ENCODE results near the gene ELAPOR1.
"Not testable (repeated sequence)": the region's sequence is repeated elsewhere in the genome, so short reads cannot be mapped to it uniquely, and the experiment has no call there.

ELAPOR1 gene

DNA sequence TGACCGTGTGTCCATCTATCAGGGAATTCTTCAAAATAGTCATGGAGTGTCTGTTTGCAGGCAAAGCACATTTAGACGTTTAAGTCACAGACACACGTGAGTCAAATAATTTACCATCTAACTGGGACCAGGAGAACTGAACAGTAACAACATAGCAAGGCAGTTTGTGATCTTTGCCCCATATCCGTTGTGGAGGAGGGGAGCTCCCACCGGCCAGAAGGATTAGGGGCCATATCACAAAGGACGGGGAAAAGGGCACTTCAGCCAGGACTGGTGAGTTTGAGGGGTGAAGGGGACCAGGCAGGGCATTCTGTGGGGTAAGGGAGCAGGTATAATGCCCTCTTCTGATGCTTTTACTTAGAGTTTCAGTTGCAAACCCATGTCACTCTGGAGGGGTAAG is 22.9 kb downstream of the ELAPOR1 start:
- no peak for DNase-seq (ENCODE audit: low spot score)

DNA sequence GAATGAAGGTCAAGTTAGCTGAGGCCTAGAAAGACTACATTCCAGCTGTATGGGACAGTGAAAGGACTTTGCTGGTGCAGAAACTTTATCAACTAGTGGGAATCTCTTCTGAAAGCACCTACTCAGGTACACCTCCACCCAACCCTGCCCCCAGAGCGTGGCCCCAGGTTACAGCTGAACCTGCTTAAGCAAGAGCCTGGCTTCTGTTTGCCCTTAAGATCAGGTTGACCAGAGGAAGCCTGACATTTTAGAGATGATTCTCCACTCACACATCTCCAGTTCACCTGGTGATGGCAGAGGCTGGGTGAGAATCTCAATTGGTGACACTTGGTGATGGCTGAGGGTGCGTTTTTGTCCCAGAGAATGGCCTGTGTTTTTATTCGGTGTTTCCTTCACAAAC is 24.0 kb downstream of the ELAPOR1 start:
- no peak for DNase-seq (ENCODE audit: low spot score)

DNA sequence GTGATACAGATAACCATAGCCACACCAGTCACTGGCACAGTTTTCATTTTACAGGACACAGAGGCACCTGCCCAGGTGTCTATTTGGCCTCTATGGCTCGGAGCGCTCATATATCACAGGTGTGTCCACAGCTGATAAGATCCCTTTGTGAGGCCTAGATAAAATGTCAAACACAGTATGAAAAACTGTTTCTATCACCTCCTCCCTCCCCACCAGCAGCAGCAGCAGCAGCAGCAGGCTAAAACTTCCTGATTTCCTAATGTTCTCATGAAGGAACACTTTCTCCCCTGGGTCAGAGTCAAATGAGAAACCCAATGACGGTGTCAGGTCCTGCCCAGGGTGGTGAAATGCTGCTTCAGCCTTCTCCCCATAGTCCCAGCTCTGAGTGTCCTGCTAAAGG is 24.4 kb downstream of the ELAPOR1 start:
- DNase-seq (ENCODE audit: low spot score): no peak

DNA sequence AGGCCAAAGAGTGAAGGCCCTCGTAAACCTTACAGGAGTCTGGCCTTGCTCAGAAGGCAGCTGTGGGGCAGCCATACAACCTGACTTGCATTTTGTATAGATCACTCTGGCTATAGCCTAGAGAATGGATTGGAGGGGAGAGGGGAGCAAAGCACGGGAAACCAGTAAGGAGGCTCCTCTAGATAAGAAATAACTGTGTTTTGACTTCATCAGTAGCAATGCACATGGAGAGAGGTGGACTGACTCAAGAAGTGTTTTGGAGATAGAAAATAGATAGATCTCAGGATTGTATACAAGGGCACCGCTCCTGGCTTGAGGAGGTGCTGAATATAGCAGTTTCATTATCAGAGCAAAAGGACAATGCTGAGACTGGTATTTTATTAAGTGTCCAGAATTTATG is 26.5 kb downstream of the ELAPOR1 start:
- no peak for DNase-seq (ENCODE audit: low spot score)

DNA sequence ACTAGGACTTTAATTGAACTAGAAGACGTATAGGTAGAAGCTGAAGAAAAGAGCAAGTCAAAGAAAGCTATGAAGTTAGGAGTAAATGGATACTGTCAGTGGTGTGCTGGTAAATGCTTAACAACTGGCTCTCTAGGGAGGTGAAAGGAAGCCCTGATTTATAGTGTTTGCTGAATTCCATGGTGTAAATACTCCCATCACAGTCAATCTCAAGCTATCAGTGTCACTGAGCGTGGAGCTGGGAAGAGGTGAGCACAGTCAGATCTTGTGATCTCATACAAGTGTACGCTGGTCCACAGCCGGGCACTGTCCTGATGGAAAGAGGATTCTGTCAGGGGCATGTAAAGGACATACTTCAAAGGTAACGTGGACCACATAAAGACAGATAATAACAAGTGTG is 28.3 kb downstream of the ELAPOR1 start:
- no peak for DNase-seq (ENCODE audit: low spot score)

DNA sequence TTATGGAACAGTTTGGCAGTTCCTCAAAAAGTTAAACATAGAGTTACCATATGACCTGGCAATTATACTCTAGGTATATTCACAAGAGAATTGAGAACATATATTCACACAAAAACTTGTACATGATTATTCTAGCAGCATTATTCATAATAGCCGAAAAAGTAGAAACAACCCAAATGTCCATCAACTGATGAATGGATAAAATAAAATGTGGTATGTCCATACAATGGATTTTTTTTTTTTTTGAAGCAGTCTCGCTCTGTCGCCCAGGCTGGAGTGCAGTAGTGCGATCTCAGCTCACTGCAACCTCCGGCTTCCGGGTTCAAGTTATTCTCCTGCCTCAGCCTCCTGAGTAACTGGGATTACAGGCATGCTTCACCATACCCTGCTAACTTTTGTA is 28.8 kb downstream of the ELAPOR1 start:
- DNase-seq (ENCODE audit: low spot score): not testable (repeated sequence)

DNA sequence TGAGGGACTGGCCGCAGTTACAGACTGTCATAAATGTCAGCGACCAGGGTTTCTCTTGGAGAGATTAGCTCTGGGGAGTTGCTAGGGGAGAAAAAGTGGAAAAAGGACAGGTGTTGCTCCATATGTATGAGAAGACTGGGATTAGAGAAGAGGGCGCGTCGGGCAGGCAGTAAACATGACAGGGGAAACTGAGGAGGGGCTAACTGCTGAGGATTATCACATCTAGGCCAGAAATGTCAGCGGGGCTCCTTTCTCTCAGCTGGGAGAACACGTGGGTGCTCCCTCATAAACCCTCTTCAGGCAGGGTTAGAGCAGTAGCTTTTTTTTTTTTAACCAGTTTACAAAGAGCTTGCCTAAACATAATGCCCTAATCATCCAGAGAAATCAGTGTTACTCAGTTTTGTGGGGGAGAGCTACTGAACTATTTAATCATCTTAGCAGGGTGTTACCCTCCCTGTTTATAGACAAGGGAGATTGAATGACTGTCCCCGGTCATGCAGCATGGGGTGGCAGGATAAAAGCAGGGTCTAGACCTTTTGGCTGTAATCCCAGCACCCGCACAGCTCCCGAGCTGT is 35.2 kb downstream of the ELAPOR1 start:
- peak; percentile 62 for DNase-seq (ENCODE audit: low spot score)

DNA sequence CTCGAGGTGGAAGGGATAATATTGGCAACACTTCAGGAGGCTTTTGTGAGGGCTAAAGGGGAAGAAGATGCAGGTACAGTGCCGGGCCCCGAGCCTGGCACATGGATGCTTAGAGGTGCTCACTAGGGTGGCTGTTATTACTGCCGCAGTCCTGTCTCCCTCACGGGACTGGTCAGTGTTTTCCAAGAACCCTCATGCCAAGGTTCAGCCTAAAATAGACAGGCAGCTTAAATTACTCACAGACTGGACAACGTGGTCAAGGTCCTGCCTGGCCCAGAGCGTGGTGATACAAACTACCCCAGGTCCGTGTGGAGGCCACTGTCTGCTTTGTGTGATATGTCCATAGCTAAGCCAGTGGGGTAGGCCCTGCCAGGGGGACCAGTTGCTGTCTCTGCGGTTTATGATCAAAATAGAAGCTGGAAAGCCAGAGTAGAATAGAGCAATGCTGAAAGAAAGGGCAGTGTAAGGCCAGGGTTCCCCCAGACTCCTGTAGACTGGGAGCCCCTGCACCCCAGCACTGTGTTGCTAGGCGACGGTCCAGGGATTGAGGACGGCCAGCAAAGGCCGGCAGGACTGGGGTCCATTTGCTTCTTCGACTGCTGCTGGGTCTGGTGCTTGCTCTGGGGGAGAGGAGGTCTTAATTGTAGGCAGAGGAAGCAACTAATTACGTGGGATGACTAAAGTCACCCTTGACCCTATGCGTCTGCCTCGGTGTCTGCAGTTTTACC is 36.1 kb downstream of the ELAPOR1 start:
- DNase-seq (ENCODE audit: low spot score): no peak

DNA sequence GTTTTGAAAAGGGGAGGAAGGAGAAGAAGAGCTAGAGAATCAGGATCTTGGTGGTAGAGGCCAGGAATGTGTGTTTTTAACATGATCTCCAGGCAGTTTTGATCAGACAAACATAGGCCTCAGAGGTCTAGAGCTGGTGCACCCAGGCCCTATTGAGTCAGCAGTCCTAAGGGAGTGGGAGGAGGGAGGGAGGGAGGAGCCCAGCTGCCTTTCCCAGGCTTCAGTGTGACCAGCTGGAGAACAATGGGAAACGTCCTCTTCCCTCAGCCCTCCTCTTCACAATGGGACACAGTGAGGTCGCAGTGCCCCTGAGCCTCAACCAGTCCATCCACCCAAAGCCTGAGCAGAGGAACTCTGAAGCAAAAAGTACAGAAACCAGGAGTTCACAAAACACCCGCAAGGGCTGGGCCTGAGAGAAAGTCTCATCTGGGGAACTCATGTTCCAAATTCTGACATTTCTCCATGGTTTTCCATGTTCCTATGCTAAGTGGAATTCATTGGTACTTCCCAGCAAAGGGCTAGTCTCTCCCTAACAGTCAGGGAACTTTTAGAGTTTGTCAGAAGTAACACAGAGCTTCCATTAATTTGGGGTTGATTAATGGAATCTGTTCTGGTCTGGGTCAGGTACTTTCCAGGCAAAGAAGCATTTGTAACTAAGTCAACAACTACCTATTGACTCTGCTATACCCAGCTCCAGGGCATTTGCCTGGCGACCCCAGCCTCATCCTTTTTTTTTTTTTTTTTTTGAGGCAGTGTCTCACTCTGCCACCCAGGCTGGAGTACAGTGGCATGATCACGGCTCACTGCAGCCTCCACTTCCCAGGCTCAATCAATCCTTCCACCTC is 37.5 kb downstream of the ELAPOR1 start:
- no peak for DNase-seq (ENCODE audit: low spot score)

DNA sequence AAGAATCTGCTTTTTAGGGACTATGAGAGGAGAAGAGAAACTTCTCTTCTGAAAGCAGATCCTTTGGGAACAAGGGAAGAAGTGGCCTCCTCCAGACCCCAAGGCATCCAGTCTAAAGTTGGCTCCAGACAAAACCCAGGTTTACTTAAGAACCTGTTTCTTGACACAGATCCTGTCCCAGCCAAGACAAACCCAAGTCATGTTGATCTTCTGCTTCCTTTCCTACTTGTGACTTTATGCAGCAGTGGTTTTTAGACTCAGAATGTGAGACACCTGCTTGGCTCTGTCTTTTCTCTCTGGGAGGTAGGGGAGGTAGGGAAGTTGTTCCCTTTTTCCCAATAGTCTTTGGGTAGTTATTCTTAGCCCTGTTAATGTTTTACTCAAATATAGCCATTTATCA is 38.3 kb downstream of the ELAPOR1 start:
- no peak for DNase-seq (ENCODE audit: low spot score)

DNA sequence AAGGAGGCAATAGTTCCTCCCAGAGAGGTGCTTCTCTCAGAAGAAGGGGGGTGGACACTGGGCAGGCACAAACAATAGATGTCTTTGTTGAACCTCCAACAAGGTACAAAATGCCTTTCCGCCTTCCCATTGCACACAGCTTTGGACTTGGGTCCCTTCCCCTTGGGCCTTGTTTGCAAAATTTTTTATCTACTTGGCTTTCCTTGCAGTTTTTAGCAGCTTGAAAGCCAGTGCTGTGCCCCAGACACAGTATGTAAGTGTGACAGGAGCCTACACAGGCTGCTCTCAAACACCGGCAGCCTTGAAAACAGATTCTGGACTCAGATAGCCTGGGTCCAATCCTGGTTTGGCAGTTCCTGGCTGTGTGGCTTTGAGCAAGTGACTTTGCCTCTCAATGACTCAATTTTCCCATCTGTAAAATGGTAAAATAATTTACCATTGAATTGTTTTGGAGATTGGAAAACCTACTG is 43.0 kb downstream of the ELAPOR1 start:
- no peak for DNase-seq (ENCODE audit: low spot score)

DNA sequence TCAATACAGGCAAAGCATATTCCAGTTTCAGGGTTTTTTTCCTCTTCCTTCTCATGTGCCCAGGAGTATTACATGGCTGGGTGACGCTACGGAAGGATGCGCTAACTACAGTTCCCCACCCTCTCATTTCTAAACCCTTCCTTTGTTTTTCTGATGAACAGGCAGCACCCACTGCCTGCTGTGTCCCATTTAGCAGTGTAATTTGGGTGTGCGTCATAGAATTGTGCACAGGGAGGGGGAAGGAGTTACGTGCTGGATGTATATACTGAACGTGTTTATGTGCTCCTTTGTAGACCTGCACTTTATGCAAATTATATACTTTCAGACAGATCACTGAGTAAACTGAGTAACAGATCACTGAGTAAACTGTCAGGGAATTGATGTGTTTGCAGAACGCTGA is 44.5 kb downstream of the ELAPOR1 start:
- no peak for DNase-seq (ENCODE audit: low spot score)

DNA sequence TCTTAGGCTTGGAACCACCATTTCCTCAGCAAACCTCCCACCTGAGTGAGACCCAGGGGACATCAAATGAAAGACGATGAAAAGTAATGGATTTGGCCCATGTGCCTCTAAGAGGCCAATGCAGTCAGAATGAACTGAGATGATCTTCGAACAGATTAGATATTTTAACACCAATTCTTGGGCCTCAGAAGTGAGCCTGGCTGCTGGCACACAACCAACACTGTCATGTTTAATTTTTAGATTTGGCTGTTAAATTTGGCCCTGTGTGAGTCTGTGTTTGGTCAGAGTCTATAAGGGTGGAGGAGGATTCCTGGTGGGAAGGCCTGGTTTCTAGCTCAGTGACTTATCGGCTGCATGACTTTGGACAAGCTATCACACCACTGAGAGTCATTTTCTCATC is 45.4 kb downstream of the ELAPOR1 start:
- no peak for DNase-seq (ENCODE audit: low spot score)

DNA sequence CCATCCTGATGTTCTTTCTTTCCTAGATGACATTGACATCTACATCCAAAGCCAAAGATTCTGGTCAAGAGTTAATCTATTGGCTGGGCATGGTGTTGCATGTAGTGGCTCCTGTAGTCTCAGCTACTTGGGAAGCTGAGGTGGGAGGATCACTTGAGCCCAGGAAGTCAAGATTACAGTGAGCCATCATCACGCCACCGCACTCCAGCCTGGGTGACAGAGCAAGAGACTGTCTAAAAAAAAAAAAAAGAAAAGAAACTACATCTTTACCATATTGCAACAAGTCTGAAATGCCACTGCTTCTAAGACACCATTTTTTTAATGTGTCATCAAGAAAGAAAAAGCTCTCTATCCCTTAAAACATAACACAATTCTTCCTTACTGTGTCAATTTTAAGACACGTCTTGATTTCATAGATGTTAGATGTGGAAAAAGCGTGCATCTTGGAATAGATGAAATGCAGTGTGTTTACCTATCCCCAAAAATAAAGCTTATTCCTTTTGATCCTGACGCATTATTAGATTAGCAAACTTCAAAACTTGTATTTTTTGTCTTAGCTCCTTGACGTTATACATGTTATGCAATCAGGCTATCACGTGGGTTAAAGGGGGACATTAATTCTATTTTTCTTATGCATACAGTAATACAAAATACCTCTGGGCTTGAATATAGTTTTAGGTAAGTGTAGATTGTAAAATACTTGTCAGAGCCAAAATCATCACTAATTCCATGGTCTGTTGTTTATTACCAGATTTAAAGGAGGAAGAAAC is 46.3 kb downstream of the ELAPOR1 start:
- no peak for DNase-seq (ENCODE audit: low spot score)

DNA sequence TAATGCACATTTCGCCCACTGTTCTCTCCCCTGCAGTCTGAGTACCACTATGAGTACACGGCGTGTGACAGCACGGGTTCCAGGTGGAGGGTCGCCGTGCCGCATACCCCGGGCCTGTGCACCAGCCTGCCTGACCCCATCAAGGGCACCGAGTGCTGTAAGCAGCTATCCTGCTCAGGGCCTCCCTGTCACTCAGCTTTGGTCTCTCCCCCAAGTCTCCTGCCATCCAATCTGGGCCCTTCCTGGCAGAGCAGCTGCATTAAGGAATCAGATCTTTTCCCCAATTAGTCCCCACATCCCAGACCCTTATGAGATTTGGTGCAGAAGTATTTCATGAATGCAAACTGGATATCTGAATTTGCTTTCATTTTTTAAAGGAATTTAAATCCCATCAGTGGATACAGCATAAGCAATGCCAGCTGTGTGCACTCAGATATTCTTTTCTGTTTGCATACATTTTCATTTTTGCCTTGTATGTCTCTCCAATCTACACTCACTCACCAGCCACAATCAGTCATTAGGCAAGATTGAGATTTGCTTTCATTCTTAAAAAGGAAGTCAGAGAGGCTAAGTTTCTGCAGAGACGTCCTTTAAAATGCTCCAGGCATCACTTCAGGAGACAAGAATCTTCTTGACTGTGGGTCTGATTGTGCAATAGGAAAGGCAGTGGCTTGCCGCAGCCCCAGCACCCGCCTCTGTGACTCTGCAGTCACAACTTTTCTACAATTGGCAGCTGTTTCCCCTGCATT is 48.1 kb downstream of the ELAPOR1 start:
- DNase-seq (ENCODE audit: low spot score): no peak

DNA sequence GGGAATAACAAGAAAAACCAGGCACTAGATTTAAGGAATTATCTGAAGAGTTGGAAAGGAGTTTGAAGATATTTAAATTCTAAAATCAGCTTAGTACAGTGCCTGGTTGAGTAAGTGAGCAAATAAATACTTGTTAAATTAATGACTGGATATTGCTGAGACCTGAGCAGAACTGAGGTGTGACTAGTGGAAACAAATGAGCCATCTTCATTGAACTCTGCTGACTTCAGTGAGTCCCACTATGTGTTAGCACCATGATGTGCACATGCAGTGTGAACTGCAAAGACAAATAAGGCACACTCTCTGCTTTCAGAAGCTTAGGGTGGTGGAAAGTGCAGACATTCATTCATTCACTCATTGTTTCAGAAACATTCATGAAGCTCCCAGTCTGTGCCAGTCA is 48.7 kb downstream of the ELAPOR1 start:
- no peak for DNase-seq (ENCODE audit: low spot score)

DNA sequence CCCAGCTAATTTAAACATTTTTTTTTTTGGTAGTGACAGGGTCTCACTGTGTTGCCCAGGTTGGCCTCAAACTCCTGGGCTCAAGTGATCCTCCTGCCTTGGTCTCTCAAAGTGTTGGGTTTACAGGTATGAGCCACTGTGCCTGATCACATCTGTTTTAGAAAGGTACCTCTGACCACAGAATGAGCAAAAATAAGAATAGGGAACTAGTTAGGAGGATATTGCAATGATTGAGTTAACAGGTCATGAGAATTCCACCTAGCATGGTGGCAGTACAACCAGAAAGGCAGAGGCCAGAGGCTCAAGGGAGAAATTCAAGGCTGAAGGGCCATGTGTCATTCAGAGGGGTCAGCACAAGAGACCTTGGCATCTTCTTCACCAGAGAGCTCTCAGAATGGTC is 49.6 kb downstream of the ELAPOR1 start:
- DNase-seq (ENCODE audit: low spot score): no peak

Data from D341Med (cell line).